Kidney (tissue), 14 donors: ENCODE data around the gene DNAJB6. TPM values are rescaled to one million over a fixed set of nuclear protein-coding genes. Genes with fewer than 3 reads are reported as not detected.

Experiments used
- DNase-seq, 5 donors: peaks; one replicate each; pipeline ENCODE4 v3.0.0-alpha.2; 2013 to 2020
- FAIRE-seq: peaks from 2 replicates; lab custom pipeline; 2012; peaks lifted over from hg19 to GRCh38; lab: Jason Lieb, UNC
- H3K27ac ChIP-seq, 2 donors: one replicate each; pipeline ENCODE4 v1.7.0; 2013; ENCODE audit warnings: low read depth in 2 of 2, low read length in 2 of 2, inconsistent platforms in 1 of 2
- H3K27me3 ChIP-seq: one replicate; pipeline ENCODE4 v1.7.1; 2013; ENCODE audit warnings: low read length, inconsistent platforms; ENCODE audit not compliant: control insufficient read depth, insufficient read depth
- H3K36me3 ChIP-seq, 3 donors: one replicate each; pipeline versions ENCODE4 v1.7.0 to v1.7.1; 2013; ENCODE audit warnings: low read length in 3 of 3, control low read depth in 1 of 3, inconsistent platforms in 1 of 3; ENCODE audit not compliant: insufficient read depth in 3 of 3, control insufficient read depth in 2 of 3
- H3K4me1 ChIP-seq, 3 donors: one replicate each; pipeline versions ENCODE4 v1.7.0 to v1.7.1; 2013; ENCODE audit warnings: low read length in 3 of 3, inconsistent platforms in 1 of 3, low read depth in 1 of 3; ENCODE audit not compliant: control insufficient read depth in 2 of 3, insufficient read depth in 2 of 3
- H3K4me3 ChIP-seq, 3 donors: one replicate each; pipeline versions ENCODE4 v1.7.0 to v1.8.1; 2013; ENCODE audit warnings: low read length in 3 of 3, control low read depth in 1 of 3, inconsistent platforms in 1 of 3
- H3K9ac ChIP-seq, 3 donors: one replicate each; pipeline versions ENCODE4 v1.7.0 to v1.7.1; 2013; ENCODE audit warnings: low read length in 3 of 3, control low read depth in 1 of 3, inconsistent platforms in 1 of 3
- H3K9me3 ChIP-seq, 3 donors: one replicate each; pipeline versions ENCODE4 v1.7.0 to v1.7.1; 2013; ENCODE audit warnings: low read length in 3 of 3, control low read depth in 1 of 3, inconsistent platforms in 1 of 3; ENCODE audit not compliant: control insufficient read depth in 2 of 3, insufficient read depth in 1 of 3
- intact Hi-C: fragments of 100-400 bp; cut with DNase I; formaldehyde crosslinking; loops from one replicate; pipeline ENCODE4 v1.11.1; 2022
- polyA plus RNA-seq: library from polyadenylated mRNA; stranded (reverse); fragments of 350-450 nt; fragmentation: Illumina TruSeq; extraction: RNeasy Lipid Tissue Mini Kit (QIAGEN cat#74804); gene quantifications from one replicate; pipeline ENCODE4 v1.2.3, GENCODE V29; 2014; ENCODE audit warnings: low read depth, low replicate concordance; ENCODE audit not compliant: insufficient read depth
- total RNA-seq: library from RNA; stranded (reverse); fragmentation: NEBNext Ultra II Directional; extraction: Animal tissue kit (Norgen Biotek cat#: 25700); gene quantifications from one replicate; pipeline ENCODE4 v1.2.1, GENCODE V29; 2021
- TF ChIP-seq, protein P1 (sequence below): IDR thresholded peaks from 3 replicates; pipeline ENCODE4 v1.5.1; 2012; ENCODE audit warnings: mild to moderate bottlenecking, moderate library complexity, borderline replicate concordance; ENCODE audit not compliant: insufficient read depth; ENCODE audit errors: extremely low read depth
- donor health status: control.
- donor health status: control.
- donor health status: control.
- donor health status: control.
- donor health status: control.
- donor health status: DM: yes; HTN: yes; CAD: no.
- donor health status: Normal renal cell carcinoma (clear cell type).

The DNAJB6 gene
- total and polyA plus RNA-seq, 2 donors from 2014 or later = 74.5 to 86.8 TPM

DNA sequence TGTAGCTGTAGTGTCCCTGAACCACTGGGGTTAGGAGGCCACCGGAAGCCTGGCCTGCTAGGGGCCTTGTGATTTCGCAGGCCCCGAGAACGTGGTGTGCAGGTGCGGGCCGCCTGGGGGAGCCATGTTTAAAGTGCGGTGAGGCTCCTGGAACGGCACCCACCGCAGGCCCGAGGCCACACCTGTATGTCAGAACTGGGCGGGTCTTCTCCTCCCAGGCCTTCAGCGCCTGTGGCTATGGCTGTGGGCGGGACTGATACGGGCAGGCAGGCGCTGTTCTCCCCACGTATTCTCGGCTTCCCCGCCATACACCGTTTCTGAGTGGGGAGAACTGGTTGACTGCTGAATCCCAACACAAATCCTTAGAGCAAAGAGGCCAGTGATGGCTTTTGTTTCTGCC is 74.8 kb downstream of the DNAJB6 start:
- H3K9ac ChIP-seq = no peak overlapping the region
- TF ChIP-seq, protein P1, sequence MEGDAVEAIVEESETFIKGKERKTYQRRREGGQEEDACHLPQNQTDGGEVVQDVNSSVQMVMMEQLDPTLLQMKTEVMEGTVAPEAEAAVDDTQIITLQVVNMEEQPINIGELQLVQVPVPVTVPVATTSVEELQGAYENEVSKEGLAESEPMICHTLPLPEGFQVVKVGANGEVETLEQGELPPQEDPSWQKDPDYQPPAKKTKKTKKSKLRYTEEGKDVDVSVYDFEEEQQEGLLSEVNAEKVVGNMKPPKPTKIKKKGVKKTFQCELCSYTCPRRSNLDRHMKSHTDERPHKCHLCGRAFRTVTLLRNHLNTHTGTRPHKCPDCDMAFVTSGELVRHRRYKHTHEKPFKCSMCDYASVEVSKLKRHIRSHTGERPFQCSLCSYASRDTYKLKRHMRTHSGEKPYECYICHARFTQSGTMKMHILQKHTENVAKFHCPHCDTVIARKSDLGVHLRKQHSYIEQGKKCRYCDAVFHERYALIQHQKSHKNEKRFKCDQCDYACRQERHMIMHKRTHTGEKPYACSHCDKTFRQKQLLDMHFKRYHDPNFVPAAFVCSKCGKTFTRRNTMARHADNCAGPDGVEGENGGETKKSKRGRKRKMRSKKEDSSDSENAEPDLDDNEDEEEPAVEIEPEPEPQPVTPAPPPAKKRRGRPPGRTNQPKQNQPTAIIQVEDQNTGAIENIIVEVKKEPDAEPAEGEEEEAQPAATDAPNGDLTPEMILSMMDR = no peak
- H3K36me3 ChIP-seq = peaks cover 0 to 7% (median 0%) of the 10 kb centered on the region in 3 donors
- no peak overlapping the region for H3K4me3 ChIP-seq
- H3K27ac ChIP-seq = no peak overlapping the region
- H3K4me1 ChIP-seq = no peaks in the 10 kb centered on the region
- no peaks in the 10 kb centered on the region for H3K27me3 ChIP-seq
- H3K9me3 ChIP-seq = no peaks in the 10 kb centered on the region
- intact Hi-C loops = no loop called here
- peak in 1 of 5 donors; percentile 32 for DNase-seq
- FAIRE-seq = no peak

GRCh38 chr7:157412021-157412443 is 75.2 kb downstream of the DNAJB6 start:
- DNase-seq (peak in 1 of 5 donors; percentile 33), FAIRE-seq (no peak)
- no peak overlapping the region for H3K4me3 ChIP-seq
- no peak overlapping the region for H3K27ac ChIP-seq
- TF ChIP-seq, protein P1 = no peak
- H3K27me3 ChIP-seq = no peaks in the 10 kb centered on the region
- no peaks in the 10 kb centered on the region for H3K9me3 ChIP-seq
- H3K9ac ChIP-seq = no peak overlapping the region
- no peaks in the 10 kb centered on the region for H3K4me1 ChIP-seq
- intact Hi-C loops = no loop called here
- peaks cover 0 to 7% (median 2%) of the 10 kb centered on the region in 3 donors for H3K36me3 ChIP-seq

DNA sequence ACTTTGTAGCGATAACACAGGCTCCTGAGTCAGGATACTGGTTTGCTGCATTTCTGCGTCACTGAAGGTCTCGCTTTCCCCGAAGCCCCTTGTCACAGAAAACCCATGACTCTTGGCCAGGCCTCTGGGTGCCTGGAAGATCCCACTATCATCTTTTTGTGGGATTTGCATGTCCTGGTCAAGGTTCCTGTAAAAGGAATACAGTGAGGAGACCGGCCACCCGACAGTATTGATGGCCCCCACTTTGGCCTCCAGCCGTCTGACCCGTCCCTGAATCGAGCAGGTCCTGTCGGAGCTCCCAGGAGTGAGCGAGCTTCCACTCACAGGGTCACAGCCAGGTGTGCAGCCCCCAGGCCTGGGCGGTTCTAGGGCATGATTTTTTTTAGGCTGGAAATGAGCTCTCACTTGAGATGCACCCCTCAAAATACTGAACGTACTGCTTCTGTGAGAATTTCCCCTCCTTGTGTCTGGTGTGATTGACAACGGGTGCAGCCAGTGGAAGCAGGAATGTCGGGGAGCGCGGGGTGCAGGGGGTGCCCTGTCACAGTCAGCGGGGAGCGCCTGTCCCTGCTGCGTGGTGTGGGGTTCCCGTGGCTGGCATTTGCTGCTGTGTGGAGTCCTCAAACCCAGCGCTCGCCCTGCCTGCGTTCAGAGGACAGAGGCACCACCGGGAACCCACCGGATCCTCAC is 75.8 kb downstream of the DNAJB6 start:
- H3K27me3 ChIP-seq = no peaks in the 10 kb centered on the region
- TF ChIP-seq, protein P1 = no peak
- DNase-seq = peak in 1 of 5 donors; percentile 56
- intact Hi-C loops = no loop called here
- H3K9me3 ChIP-seq = no peaks in the 10 kb centered on the region
- no peak overlapping the region for H3K27ac ChIP-seq
- no peak overlapping the region for H3K4me3 ChIP-seq
- peaks cover 0 to 7% (median 2%) of the 10 kb centered on the region in 3 donors for H3K36me3 ChIP-seq
- FAIRE-seq = no peak
- no peaks in the 10 kb centered on the region for H3K4me1 ChIP-seq
- no peak overlapping the region for H3K9ac ChIP-seq
